GM21526 (cell line): ENCODE data around the gene PTPN7.

ENCODE experiments used
- ATAC-seq: cut with Tn5 transposase; IDR thresholded peaks from one replicate; pipeline ENCODE4 v1.9.1; 2021; ENCODE audit warnings: moderate library complexity; ENCODE audit not compliant: unreplicated experiment, low FRiP score

Gene PTPN7

DNA sequence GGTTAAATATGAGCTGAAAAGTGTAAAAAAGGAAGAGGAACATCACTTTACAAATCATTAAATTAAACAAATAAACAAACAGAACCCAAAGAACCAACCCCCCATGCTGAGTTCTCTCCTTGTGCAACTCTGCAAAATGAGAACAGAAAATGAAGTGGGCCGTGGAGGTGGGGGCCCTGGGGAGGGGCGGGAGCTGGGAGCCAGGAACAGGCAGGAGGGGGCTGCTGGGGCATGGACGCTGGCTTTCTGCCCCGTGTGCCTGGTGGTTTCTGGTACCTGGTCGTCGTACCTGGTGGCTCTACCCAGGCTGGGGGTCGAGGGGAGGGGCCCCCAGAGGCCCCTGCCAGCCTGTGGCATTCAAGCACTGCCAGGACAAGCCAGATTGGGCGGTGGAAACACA is 26.9 kb downstream of the PTPN7 start:
- no peak for ATAC-seq

GRCh38 chr1:202133001-202133400 is 27.4 kb downstream of the PTPN7 start:
- ATAC-seq = no peak

- ATAC-seq = no peak
Observed at GRCh38 chr1:202131956-202132821, 28.2 kb downstream of the PTPN7 start.

DNA sequence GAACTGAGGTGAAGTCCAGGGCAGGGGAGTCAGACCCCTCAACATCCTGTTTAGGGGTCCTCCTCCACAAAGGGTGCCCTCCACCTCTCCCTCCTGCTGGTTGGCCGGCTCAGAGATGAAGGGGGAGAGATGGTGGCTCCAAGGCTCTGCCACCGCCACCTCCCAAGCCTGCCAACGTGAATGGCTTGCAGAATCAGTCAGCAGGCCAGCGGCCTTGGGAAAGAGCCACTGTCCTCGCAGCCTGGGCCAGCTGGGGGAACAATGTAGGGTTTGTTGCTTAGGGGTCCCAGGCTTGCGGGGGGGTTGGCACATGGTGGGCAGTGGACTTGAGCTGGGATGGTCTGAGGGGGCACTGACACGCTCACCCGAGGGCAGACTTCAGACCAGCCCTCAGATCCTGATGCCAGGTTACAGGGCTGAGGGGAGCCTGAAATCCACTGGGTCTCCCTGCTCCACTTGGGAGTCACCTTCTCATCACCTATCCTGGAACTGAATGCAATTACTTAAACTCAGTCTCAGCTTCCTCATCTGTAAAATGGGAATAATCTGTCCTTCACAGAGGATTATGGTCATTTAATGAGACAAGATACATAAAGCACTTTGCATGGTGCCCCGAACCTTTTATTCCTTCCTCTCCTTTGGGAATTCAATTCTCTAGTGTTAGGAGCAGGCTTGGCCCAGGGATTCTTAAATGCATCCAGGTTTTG is 29.4 kb downstream of the PTPN7 start:
- no peak for ATAC-seq

- no peak for ATAC-seq
Observed at GRCh38 chr1:202130297-202130721, 30.1 kb downstream of the PTPN7 start.

DNA sequence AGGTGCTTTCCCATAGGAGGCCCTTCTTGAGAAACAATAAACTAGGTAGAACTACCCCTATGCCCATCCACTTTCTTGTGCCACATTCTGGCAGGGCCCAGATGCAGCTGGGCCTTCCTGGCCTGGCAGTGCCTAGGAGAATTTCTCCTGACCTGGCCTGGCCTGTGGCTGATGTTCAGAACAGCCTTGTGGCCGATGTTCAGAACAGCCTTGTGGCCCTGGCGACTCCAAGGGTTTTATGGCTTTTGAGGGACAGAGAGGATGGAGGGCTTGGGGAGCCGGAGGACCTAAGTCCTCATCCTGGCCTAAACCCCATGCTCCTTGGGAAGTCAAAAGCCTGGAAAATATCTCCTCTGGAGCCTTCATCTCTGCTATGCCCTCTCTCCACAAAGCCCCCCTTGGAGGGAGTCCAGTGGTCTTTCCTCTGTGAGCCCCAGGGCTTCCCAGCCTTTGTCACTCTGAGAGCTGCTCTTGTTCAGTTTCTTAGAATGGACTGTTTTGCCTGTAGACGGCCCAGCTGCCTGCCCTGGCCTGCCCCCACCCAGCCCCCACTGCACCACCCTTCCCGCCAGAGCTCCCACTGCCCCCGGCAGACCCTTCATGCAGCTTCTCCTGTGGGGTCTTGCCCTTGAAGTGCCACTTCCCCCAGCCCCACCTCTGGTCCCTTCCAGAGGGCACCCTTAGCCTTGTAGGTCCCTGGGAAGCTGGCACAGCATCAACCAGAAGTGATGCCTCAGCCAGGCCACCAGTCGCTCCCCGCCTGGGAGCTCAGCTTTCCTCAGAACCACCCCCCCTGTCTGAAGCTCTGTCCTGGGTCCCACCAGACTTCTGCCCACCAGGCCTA is 30.7 kb downstream of the PTPN7 start:
- ATAC-seq = no peak

DNA sequence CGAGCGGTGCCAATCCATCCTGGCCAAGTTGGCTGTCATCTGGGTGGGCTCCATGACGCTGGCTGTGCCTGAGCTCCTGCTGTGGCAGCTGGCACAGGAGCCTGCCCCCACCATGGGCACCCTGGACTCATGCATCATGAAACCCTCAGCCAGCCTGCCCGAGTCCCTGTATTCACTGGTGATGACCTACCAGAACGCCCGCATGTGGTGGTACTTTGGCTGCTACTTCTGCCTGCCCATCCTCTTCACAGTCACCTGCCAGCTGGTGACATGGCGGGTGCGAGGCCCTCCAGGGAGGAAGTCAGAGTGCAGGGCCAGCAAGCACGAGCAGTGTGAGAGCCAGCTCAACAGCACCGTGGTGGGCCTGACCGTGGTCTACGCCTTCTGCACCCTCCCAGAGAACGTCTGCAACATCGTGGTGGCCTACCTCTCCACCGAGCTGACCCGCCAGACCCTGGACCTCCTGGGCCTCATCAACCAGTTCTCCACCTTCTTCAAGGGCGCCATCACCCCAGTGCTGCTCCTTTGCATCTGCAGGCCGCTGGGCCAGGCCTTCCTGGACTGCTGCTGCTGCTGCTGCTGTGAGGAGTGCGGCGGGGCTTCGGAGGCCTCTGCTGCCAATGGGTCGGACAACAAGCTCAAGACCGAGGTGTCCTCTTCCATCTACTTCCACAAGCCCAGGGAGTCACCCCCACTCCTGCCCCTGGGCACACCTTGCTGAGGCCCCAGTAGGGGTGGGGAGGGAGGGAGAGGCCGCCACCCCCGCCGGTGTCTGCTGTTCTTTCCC is 32.4 kb downstream of the PTPN7 start:
- ATAC-seq = no peak

DNA sequence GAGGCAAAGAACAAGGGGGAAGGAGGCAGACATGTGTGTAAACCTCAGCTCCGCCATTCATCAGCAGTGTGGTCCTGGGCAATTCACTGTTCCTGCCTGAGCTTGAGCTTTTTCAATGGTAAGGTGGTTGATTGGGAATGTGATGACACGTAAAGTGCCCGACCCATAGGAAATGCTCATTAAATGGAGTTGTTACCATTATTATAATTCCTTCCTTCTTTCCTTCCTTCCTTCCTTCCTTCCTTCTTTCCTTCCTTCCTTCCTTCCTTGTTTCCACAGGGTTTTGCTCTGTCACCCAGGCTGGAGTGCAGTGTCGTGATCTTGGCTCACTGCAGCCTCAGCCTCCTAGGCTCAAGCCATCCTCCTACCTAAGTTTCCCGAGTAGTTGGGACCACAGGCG is 33.3 kb downstream of the PTPN7 start:
- no peak for ATAC-seq

DNA sequence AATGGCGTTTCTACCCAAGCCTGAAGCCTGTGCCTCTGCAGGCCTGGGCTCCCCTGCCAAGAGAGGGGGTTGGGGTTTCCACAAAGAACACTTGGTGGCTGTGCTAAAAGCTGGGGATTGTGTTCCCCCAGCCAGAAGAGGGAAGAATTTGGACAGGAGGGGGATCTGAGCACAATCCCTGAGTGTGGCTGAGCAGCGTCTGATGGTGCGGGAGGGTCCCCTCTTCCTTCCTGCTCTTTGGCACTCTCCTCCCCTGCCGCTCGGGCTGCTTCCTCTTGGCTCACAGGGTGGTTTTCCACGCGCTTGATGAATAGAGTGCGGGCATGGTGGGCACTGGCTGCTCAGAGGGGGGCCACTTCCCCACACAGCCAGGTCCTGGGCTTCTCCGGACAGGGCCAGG is 34.0 kb downstream of the PTPN7 start:
- no peak for ATAC-seq

DNA sequence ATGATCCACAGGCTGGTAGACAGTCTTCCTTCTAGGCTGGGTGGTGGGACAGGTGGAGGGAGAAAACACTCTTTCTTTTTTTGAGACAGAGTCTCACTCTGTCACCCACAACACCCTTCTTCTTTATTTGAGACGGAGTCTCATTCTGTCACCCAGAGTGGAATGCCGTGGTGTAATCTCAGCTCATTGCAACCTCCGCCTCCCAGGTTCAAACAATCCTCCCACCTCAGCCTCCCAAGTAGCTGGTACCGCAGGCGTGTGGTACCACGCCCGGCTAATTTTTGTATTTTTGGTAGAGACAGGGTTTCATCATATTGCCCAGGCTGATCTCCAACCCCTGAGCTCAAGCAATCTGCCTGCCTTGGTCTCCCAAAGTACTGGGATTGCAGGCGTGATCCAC is 34.8 kb downstream of the PTPN7 start:
- ATAC-seq = no peak

DNA sequence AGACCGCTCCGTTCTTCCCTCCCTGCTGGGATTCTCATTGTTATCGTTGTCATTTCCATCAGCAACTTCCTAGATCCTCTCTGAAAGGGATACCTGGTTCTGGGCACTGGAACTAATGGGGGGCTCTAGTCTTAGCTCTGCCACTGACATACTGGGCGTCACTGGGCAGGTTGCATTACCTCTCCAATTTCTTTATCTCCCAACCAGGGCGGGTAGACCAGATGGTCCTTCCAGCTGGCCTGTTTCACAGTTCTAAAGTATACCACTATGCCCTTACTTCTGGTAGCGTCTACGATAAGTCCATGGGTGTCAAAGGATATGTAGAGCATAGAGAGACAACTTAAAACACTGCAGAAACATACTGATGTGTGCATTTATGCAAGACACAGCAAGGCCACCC is 36.3 kb downstream of the PTPN7 start:
- ATAC-seq = no peak

- no peak for ATAC-seq
Observed at GRCh38 chr1:202123336-202123813, 37.0 kb downstream of the PTPN7 start.

- no peak for ATAC-seq
Observed at GRCh38 chr1:202122639-202123335, 37.6 kb downstream of the PTPN7 start, which contains the start of gene GPR37L1. Gene GPR37L1, plus strand, starts transcription at chr1:202122917. Its CDS starts 47 bp downstream, at chr1:202122964.

DNA sequence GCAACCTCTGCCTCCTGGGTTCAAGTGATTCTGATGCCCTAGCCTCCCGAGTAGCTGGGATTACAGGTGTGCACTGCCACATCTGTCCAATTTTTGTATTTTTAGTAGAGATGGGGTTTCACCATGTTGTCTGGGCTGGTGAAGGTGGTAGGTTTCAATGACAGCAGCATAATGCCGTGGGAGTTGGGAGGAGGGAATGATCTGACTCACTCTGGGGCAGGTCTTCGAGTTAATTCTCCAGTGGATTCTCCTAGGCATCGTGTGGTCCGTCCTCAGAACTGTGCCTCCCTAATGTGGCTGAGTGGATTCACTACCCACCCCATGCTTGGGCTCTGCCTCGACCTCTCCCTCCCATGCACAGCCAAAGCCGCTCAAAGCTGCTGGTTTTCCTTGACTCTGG is 39.4 kb downstream of the PTPN7 start:
- ATAC-seq = no peak

DNA sequence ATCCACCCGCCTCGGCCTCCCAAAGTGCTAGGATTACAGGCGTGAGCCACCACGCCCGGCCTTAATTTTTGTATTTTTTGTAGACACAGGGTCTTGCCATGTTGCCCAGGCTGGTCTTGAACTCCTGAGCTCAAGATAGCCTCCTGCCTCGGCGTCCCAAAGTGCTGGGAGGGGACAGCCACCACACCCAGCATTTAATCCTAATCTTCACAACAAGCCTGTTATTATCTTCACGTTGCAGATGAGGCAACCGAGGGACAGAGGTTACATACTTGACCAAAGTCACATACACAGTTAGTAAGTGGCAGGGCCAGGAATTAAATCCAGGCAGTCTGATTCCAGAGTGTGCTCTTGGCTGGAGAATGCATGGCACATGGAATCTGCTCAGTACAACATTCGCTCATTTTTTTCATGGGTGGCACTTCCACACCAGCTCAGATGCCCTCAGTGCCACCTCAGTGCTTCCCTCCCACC is 42.5 kb downstream of the PTPN7 start:
- no peak for ATAC-seq

GRCh38 chr1:202116287-202116686 is 44.1 kb downstream of the PTPN7 start:
- no peak for ATAC-seq

- no peak for ATAC-seq
Observed at GRCh38 chr1:202113690-202114300, 46.6 kb downstream of the PTPN7 start.

DNA sequence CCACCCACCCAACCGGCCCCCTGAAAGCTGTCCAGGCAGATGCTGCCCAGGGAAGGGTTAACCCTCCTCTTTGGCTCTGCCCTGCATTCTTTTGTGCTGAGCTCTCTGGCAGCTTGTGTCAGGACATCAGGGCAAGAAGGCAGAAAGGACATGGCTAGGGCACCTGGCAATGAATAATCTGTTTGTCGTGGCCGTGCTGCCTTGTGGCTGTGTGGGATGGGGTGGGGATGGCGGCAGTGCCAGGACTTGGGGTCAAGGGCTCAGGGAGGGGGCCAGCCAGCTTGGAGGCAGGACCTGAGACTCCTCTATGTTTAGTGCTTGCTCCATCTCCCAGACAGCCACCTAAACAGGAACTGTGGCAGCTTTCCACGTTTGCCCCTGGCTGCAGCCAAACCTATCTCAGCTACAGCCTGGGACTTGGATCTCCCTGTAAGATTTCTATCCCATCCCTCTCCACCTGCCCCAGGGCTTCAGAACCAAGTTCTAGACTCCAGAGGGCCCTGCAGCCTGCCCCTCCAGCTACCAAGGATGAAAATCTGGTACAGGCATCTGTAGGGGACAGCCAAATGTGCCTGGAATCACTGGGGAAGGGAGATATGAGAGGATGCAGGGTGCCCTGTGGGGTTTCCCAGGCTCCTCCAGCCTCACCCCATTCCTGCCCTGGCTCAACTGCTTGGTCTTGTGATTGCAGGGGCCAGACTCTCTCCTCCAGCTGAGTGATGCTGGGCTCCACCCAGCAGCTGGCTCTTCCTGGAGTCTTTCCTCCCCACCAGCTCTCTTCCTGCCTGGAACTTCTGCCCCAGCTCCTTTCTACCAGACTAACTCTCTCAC is 47.3 kb downstream of the PTPN7 start:
- no peak for ATAC-seq
